Body of pancreas (tissue), 4 donors: ENCODE measurements around the gene IMP4. TPM values are rescaled to one million over a fixed set of nuclear protein-coding genes. Genes with fewer than 3 reads are reported as not detected.
A peak's percentile ranks its signal among the peaks of the same experiment; 100 is the strongest.
"Not testable (repeated sequence)": the region's sequence is repeated elsewhere in the genome, so short reads cannot be mapped to it uniquely, and the experiment has no call there.

Experiments used
- ATAC-seq: fragments of 150-250 bp; one replicate; pipeline ENCODE4 v1.9.1; 2016
- DNase-seq, 4 donors: peaks; one replicate each; pipeline ENCODE4 v3.0.0-alpha.2; 2019
- H3K27ac ChIP-seq, 4 donors: fragments of 200-600 bp; sonication (generic); 1 replicate in 3 of 4; 2 replicates in 1 of 4; pipeline versions ENCODE4 v1.5.1 to v1.6.1; 2016 to 2019; ENCODE audit warnings: mild to moderate bottlenecking in 1 of 4, mixed read lengths in 1 of 4, moderate library complexity in 1 of 4
- H3K27me3 ChIP-seq, 2 donors: fragments of 200-600 bp; sonication (generic); one replicate each; pipeline ENCODE4 v1.6.0; 2016; ENCODE audit warnings: mild to moderate bottlenecking in 1 of 2
- H3K36me3 ChIP-seq, 2 donors: fragments of 200-600 bp; sonication (generic); replicated peaks in 1 of 2; 2 replicates each; pipeline ENCODE4 v1.5.1; 2016; ENCODE audit warnings: low read depth in 2 of 2; ENCODE audit not compliant: insufficient read depth in 1 of 2
- H3K4me1 ChIP-seq: fragments of 200-600 bp; sonication (generic); one replicate; pipeline ENCODE4 v1.6.0; 2016
- H3K4me3 ChIP-seq, 2 donors: fragments of 200-600 bp; sonication (generic); 1 replicate in 1 of 2; 2 replicates in 1 of 2; pipeline ENCODE4 v1.5.1; 2016 to 2019
- H3K9me3 ChIP-seq, 3 donors: fragments of 200-600 bp; sonication (generic); 1 replicate in 2 of 3; 2 replicates in 1 of 3; pipeline ENCODE4 v1.5.1; 2016
- POLR2A ChIP-seq, 3 donors: fragments of 450-650 bp; IDR thresholded peaks; one replicate each; pipeline ENCODE4 v1.6.1; 2016; ENCODE audit warnings: antibody characterized with exemption in 3 of 3, mild to moderate bottlenecking in 2 of 3
- WGBS, 2 donors: methylation state at CpG; one replicate each; pipeline ENCODE4 v1.1.5; 2017; 5-methylcytosine and 5-hydroxymethylcytosine counted together
- intact Hi-C: fragments of 100-400 bp; cut with DNase I; formaldehyde crosslinking; loops from one replicate; pipeline ENCODE4 v1.15.1; 2023
- total RNA-seq, 2 donors: library from RNA; depleted of rRNA; stranded (reverse); fragments of >200 nt; gene quantifications; one replicate each; pipeline ENCODE4 v1.1.0, GENCODE V29; 2016
- TF ChIP-seq, protein P1 (sequence below), 7 experiments: fragments of 450-650 bp in 4 of 7; fragments of 200-600 bp in 3 of 7; sonication (generic) in 3 of 7; IDR thresholded peaks; one replicate each; pipeline ENCODE4 v1.5.1; 2016 to 2019; ENCODE audit warnings: antibody characterized with exemption in 7 of 7

The IMP4 gene
- total RNA-seq, 2 donors from 2014 or later: 77.5 to 78.1 TPM

DNA sequence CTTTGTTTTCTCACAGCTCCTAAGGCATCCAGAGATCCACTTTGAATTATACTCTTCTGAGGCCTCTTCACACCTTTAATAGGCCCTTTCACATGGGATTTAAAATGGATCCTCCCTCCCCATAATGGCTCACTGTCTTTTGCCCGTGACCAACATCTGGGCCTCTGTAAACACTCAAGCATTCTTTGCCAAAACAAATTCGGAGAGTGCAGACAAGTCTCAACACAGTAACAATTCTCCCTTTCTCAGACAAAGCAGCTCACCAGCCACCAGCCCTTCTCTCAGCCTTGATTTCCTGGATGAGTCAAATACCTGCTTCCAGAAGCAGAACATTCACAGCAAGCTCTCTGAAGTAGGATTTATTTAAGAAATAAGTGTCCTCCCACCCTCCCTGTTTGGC, 14.0 kb upstream of the IMP4 start:
- H3K27me3 ChIP-seq: no peaks in the 10 kb centered on the region
- H3K9me3 ChIP-seq: no peaks in the 10 kb centered on the region
- no peak overlapping the region for H3K4me3 ChIP-seq
- no peaks in the 10 kb centered on the region for H3K36me3 ChIP-seq
- TF ChIP-seq, protein P1, sequence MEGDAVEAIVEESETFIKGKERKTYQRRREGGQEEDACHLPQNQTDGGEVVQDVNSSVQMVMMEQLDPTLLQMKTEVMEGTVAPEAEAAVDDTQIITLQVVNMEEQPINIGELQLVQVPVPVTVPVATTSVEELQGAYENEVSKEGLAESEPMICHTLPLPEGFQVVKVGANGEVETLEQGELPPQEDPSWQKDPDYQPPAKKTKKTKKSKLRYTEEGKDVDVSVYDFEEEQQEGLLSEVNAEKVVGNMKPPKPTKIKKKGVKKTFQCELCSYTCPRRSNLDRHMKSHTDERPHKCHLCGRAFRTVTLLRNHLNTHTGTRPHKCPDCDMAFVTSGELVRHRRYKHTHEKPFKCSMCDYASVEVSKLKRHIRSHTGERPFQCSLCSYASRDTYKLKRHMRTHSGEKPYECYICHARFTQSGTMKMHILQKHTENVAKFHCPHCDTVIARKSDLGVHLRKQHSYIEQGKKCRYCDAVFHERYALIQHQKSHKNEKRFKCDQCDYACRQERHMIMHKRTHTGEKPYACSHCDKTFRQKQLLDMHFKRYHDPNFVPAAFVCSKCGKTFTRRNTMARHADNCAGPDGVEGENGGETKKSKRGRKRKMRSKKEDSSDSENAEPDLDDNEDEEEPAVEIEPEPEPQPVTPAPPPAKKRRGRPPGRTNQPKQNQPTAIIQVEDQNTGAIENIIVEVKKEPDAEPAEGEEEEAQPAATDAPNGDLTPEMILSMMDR (IDR thresholded peaks at IDR 0.05): no peak
- no peak for TF ChIP-seq POLR2A (IDR thresholded peaks at IDR 0.05)
- WGBS, 2 donors: 27 to 34% methylated on average over 2 of the region's 2 CpGs
- intact Hi-C loops: no loop called here
- no peak for DNase-seq
- peaks cover 9% of the 10 kb centered on the region for H3K4me1 ChIP-seq
- H3K27ac ChIP-seq: no peak overlapping the region
- ATAC-seq: no peak

DNA sequence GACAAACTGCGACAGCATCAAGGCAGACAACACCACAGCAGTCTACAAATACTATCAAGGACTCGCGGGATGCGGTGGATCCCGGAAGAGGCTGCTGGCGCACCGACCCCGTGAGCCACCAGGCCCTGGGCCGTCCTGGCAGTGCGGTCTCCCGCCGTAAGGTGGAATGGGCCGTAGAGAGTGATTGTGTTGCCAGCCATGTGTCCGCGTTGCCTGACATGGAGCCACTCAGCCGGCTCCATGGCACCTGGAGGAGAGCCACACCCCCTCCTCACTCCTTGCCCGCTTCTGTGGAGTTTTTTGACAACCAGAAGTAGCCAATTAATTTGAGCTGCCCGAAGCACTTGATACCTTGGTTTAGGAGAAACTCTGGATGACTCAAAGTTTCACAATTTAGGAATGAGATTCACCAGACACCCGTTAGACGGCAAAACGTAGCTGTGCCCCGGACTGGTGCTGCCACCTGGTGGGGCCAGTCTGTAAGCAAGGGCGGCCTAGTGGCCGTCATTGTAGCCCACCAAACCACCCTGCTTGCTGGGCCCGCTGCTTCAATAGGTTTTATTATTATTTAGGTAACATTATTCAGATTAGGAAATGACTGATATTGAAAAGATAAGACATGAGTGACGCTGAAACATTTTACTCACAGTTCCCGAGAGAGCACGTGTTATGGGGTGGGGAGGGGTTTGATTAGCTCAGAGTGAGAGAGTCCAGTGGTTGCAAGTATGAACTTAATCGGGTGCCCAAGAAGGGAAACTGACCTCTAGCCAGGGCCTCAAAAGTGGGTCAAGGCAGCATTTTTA, 10.2 kb upstream of the IMP4 start:
- H3K4me3 ChIP-seq: no peak overlapping the region
- peaks cover 18% of the 10 kb centered on the region for H3K4me1 ChIP-seq
- peak; percentile 62 for ATAC-seq

DNA sequence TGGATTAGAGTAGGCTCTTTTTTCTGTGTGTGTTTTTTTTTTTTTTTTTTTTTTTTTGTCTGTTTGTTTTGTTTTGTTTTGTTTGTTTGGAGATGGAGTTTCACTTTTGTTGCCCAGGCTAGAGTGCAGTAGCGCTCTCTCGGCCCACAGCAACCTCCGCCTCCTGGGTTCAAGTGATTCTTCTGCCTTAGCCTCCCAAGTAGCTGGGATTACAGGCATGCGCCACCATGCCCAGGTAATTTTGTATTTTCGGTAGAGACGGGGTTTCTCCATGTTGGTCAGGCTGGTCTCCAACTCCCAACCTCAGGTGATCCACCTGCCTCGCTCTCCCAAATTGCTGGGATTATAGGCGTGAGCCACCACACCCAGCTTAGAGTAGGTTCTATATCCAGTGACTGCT, 9.4 kb upstream of the IMP4 start:
- H3K4me1 ChIP-seq: peaks cover 23% of the 10 kb centered on the region
- H3K4me3 ChIP-seq, H3K9me3 ChIP-seq, ATAC-seq, DNase-seq, H3K27me3 ChIP-seq, H3K36me3 ChIP-seq, H3K27ac ChIP-seq: not testable (repeated sequence)
- intact Hi-C loops: loop anchor here (10.0 kb wide), 1 partner anchor 398 kb away; no protein-coding TSS in a partner anchor
- 68 to 84% methylated on average over 8 of the region's 8 CpGs for WGBS, 2 donors

More for the DNA sequence above, 10.2 kb upstream of the IMP4 start:
- DNase-seq: peak; percentile 68 to 74 (median 70)
- Histone ChIP-seq H3K27ac (no peak overlapping the region), H3K27me3 (no peaks in the 10 kb centered on the region), H3K9me3 (no peaks in the 10 kb centered on the region), H3K36me3 (no peaks in the 10 kb centered on the region)
- intact Hi-C loops: loop anchor here (10.0 kb wide), 1 partner anchor 398 kb away; no protein-coding TSS in a partner anchor
- 4 to 17% methylated on average over 7 to 29 of the region's 29 CpGs for WGBS, 2 donors
- no peak for TF ChIP-seq POLR2A (IDR thresholded peaks at IDR 0.05)
- TF ChIP-seq, protein P1 (IDR thresholded peaks at IDR 0.05): peak; percentile 82 to 95 (median 87)

DNA sequence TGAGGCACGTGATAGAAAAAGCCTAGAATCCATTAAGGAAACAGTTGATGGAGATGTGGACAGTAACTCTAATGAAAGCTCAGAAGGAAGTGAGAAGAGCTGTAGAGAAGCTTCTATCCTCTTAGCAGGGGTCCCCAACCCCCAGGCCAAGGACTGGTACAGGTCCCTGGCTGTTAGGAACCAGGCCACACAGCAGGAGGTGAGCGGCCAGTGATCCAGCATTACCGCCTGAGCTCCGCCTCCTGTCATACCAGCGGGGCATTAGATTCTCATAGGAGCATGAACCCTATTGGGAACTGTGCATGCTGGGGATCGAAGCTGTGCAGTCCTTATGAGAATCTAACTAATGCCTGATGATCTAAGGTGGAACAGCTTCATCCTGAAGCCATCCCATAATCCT, 8.7 kb upstream of the IMP4 start:
- TF ChIP-seq, protein P1 (IDR thresholded peaks at IDR 0.05): no peak
- no peak for TF ChIP-seq POLR2A (IDR thresholded peaks at IDR 0.05)
- no peak overlapping the region for H3K4me3 ChIP-seq
- ATAC-seq: no peak
- no peaks in the 10 kb centered on the region for H3K9me3 ChIP-seq
- H3K36me3 ChIP-seq: peaks cover 0 to 5% of the 10 kb centered on the region in 2 donors
- WGBS, 2 donors: 51 to 62% methylated on average over 6 of the region's 6 CpGs
- peaks cover 23% of the 10 kb centered on the region for H3K4me1 ChIP-seq
- DNase-seq: no peak
- H3K27ac ChIP-seq: no peak overlapping the region
- no peaks in the 10 kb centered on the region for H3K27me3 ChIP-seq
- intact Hi-C loops: loop anchor here (10.0 kb wide), 1 partner anchor 399 kb away; no protein-coding TSS in a partner anchor

DNA sequence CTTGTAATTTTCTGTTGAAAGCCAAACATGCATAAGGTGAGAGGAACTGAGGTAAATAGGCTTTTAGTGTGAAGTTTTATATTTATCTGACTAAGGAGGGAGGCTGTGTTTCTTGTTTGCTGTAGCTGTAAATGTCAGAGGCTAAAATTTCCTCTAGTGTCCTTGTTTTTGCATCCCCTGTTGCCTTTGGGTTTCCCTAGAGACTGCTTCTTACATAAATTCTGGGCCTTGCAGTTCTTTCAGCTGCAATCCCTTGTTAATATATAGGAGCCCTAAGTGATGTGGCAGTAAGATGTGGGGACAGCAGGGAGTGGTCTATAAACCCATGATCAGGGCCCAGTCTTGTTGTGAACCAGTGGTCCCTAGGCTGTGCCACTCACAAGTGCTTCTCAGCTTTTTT, 7.5 kb upstream of the IMP4 start:
- H3K4me1 ChIP-seq: peaks cover 23% of the 10 kb centered on the region
- H3K36me3 ChIP-seq: peaks cover 0 to 5% of the 10 kb centered on the region in 2 donors
- ATAC-seq (no peak), DNase-seq (no peak)
- intact Hi-C loops: loop anchor here (10.0 kb wide), 1 partner anchor 400 kb away; no protein-coding TSS in a partner anchor
- H3K27me3 ChIP-seq: no peaks in the 10 kb centered on the region
- no peak overlapping the region for H3K4me3 ChIP-seq
- no peak for TF ChIP-seq POLR2A (IDR thresholded peaks at IDR 0.05)
- TF ChIP-seq, protein P1 (IDR thresholded peaks at IDR 0.05): no peak
- no peaks in the 10 kb centered on the region for H3K9me3 ChIP-seq
- no peak overlapping the region for H3K27ac ChIP-seq
